Measurements from ENCODE around the gene DUSP6.

GRCh38 chr12:89357297-89357730 is 5.0 kb upstream of the DUSP6 start:
- TF ChIP-seq POLR2AphosphoS5 (IDR thresholded peaks at IDR 0.05): no peak
- no peak for TF ChIP-seq CTCF (IDR thresholded peaks at IDR 0.05)
- no peak for TF ChIP-seq POLR2A (IDR thresholded peaks at IDR 0.05)
